ENCODE measurements around the gene UNC5B. TPM values are rescaled to one million over a fixed set of nuclear protein-coding genes. Genes with fewer than 3 reads are reported as not detected.
A peak's percentile ranks its signal among the peaks of the same experiment; 100 is the strongest.

Gene UNC5B
- total RNA-seq, 1 experiment from 2014 or later = 0.34 TPM

- DNase-seq (ENCODE audit: low read depth) = no peak
Measured at GRCh38 chr10:71239131-71239915, 27.0 kb downstream of the UNC5B start.

- DNase-seq (ENCODE audit: low read depth) = no peak
Measured at GRCh38 chr10:71239946-71240795, 27.8 kb downstream of the UNC5B start.

GRCh38 chr10:71241114-71241829, 28.9 kb downstream of the UNC5B start:
- DNase-seq (ENCODE audit: low read depth) = no peak

- no peak for DNase-seq (ENCODE audit: low read depth)
Measured at GRCh38 chr10:71241830-71242621, 29.7 kb downstream of the UNC5B start.

- no peak for DNase-seq (ENCODE audit: low read depth)
Measured at GRCh38 chr10:71242622-71243009, 30.2 kb downstream of the UNC5B start.

GRCh38 chr10:71243756-71244395, 31.5 kb downstream of the UNC5B start:
- DNase-seq (ENCODE audit: low read depth) = no peak

- peak; percentile 24 for DNase-seq (ENCODE audit: low read depth)
Measured at GRCh38 chr10:71244431-71245419, 32.4 kb downstream of the UNC5B start.

GRCh38 chr10:71245420-71246325, 33.3 kb downstream of the UNC5B start:
- DNase-seq (ENCODE audit: low read depth) = no peak

GRCh38 chr10:71246591-71247413, 34.4 kb downstream of the UNC5B start:
- no peak for DNase-seq (ENCODE audit: low read depth)

GRCh38 chr10:71247414-71247705, 35.0 kb downstream of the UNC5B start:
- no peak for DNase-seq (ENCODE audit: low read depth)

- DNase-seq (ENCODE audit: low read depth) = no peak
Measured at GRCh38 chr10:71247804-71248203, 35.4 kb downstream of the UNC5B start.

- DNase-seq (ENCODE audit: low read depth) = no peak
Measured at GRCh38 chr10:71248210-71248609, 35.8 kb downstream of the UNC5B start.

- DNase-seq (ENCODE audit: low read depth) = no peak
Measured at GRCh38 chr10:71249996-71250395, 37.6 kb downstream of the UNC5B start.

- no peak for DNase-seq (ENCODE audit: low read depth)
Measured at GRCh38 chr10:71250405-71250804, 38.0 kb downstream of the UNC5B start.

- no peak for DNase-seq (ENCODE audit: low read depth)
Measured at GRCh38 chr10:71250842-71251241, 38.5 kb downstream of the UNC5B start.

GRCh38 chr10:71251319-71251718, 38.9 kb downstream of the UNC5B start:
- DNase-seq (ENCODE audit: low read depth) = no peak

- DNase-seq (ENCODE audit: low read depth) = no peak
Measured at GRCh38 chr10:71252220-71252619, 39.9 kb downstream of the UNC5B start.
